Endothelial cell (in vitro differentiated cells): ENCODE measurements around the gene CALM3. TPM values are rescaled to one million over a fixed set of nuclear protein-coding genes. Genes with fewer than 3 reads are reported as not detected.

ENCODE experiments used
- DNase-seq: peaks from one replicate; pipeline ENCODE4 v3.0.0; 2021; ENCODE audit warnings: low spot score
- H3K27ac Mint-ChIP-seq: one replicate; pipeline ENCODE4 v1.8.0; 2021; ENCODE audit warnings: mixed read lengths, inconsistent platforms; ENCODE audit not compliant: unreplicated experiment
- H3K27me3 Mint-ChIP-seq: one replicate; pipeline ENCODE4 v1.8.0; 2021; ENCODE audit warnings: mild to moderate bottlenecking, moderate library complexity, mixed read lengths, inconsistent platforms; ENCODE audit not compliant: unreplicated experiment
- H3K36me3 Mint-ChIP-seq: one replicate; pipeline ENCODE4 v1.8.0; 2021; ENCODE audit warnings: mild to moderate bottlenecking, low read depth, mixed read lengths, inconsistent platforms; ENCODE audit not compliant: unreplicated experiment
- H3K4me1 Mint-ChIP-seq: one replicate; pipeline ENCODE4 v1.8.0; 2021; ENCODE audit warnings: mild to moderate bottlenecking, mixed read lengths, inconsistent platforms; ENCODE audit not compliant: unreplicated experiment
- H3K4me3 Mint-ChIP-seq: one replicate; pipeline ENCODE4 v1.8.0; 2021; ENCODE audit warnings: mild to moderate bottlenecking, mixed read lengths, inconsistent platforms; ENCODE audit not compliant: unreplicated experiment
- H3K9me3 Mint-ChIP-seq: one replicate; pipeline ENCODE4 v1.8.0; 2021; ENCODE audit warnings: mixed read lengths, inconsistent platforms; ENCODE audit not compliant: unreplicated experiment
- total RNA-seq: library from RNA; stranded (reverse); fragmentation: NEBNext Ultra II Directional; extraction: Animal tissue kit (Norgen Biotek cat#: 25700); gene quantifications from one replicate; pipeline ENCODE4 v1.2.1, GENCODE V29; 2021; ENCODE audit not compliant: unreplicated experiment
- TF ChIP-seq, protein P1 (sequence below): fragments of 200-600 bp; sonication (generic); IDR thresholded peaks from one replicate; pipeline ENCODE4 v1.5.0; 2021; ENCODE audit warnings: antibody characterized with exemption; ENCODE audit not compliant: unreplicated experiment

Gene CALM3
- total RNA-seq, 1 donor from 2014 or later = 564 TPM

DNA sequence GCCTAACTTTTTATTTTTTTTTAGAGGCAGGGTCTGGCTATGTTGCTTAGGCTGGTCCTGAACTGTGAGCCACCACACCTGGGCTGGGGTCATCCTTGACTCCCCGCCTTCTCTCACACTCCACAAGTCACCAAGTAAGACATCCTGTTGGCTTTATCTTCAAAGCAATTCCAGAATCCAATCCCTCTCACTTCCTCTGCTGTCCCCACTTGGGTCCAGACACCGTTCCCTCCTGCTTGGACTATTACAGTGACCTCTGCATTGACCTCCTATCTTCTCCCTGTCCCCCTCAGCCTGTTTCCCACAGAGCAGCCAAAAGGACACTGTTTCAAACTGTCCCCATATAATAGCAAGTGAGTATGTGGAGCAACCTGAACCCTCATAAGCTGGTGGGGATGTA lies 39.5 kb downstream of the CALM3 start:
- DNase-seq = no peak
- no peaks in the 10 kb centered on the region for H3K9me3 Mint-ChIP-seq
- H3K36me3 Mint-ChIP-seq = no peaks in the 10 kb centered on the region
- peaks cover 4% of the 10 kb centered on the region for H3K27me3 Mint-ChIP-seq
- no peak overlapping the region for H3K27ac Mint-ChIP-seq
- H3K4me3 Mint-ChIP-seq = no peak overlapping the region
- peaks cover 6% of the 10 kb centered on the region for H3K4me1 Mint-ChIP-seq
- TF ChIP-seq, protein P1, sequence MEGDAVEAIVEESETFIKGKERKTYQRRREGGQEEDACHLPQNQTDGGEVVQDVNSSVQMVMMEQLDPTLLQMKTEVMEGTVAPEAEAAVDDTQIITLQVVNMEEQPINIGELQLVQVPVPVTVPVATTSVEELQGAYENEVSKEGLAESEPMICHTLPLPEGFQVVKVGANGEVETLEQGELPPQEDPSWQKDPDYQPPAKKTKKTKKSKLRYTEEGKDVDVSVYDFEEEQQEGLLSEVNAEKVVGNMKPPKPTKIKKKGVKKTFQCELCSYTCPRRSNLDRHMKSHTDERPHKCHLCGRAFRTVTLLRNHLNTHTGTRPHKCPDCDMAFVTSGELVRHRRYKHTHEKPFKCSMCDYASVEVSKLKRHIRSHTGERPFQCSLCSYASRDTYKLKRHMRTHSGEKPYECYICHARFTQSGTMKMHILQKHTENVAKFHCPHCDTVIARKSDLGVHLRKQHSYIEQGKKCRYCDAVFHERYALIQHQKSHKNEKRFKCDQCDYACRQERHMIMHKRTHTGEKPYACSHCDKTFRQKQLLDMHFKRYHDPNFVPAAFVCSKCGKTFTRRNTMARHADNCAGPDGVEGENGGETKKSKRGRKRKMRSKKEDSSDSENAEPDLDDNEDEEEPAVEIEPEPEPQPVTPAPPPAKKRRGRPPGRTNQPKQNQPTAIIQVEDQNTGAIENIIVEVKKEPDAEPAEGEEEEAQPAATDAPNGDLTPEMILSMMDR = no peak

DNA sequence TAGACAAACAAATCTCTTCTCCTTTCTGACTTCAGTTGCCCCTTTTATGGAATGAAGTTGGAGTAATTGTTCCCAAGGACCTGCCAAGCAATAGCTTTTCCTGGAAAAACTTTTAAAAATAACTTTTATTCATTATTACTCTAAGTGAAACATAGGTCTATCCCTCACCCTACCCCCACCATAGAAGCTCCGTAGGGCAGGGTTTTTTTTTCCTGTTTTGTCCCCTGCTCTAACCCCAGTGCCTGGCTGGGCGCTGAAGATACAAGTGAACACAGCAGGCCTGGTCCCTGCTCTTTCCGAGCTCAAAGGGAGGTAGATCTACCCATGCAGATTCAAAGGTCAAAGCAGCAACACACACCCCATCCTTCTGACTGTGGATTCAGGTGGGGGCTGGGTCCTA lies 43.6 kb downstream of the CALM3 start:
- H3K4me3 Mint-ChIP-seq = no peak overlapping the region
- H3K27me3 Mint-ChIP-seq = peaks cover 16% of the 10 kb centered on the region
- TF ChIP-seq, protein P1 = no peak
- no peaks in the 10 kb centered on the region for H3K9me3 Mint-ChIP-seq
- H3K27ac Mint-ChIP-seq = no peak overlapping the region
- H3K36me3 Mint-ChIP-seq = peaks cover 8% of the 10 kb centered on the region
- no peak for DNase-seq
- peaks cover 11% of the 10 kb centered on the region for H3K4me1 Mint-ChIP-seq

DNA sequence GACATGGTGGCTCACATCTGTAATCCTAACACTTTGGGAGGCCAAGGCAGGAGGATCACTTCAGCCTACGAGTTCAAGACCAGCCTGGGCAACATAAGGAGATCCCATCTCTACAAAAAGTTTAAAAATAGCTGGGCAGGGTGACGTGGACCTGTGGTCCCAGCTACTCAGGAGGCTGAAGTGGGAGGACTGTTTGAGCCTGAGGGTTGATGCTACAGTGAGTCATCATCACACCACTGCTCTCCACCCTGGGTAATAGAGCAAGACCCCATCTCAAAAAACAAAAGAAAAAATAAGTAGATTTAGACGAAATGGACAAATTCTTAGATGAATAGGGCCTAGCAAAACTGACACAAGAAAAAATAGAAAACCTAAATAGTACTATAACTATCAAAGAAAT lies 45.3 kb downstream of the CALM3 start:
- TF ChIP-seq, protein P1 = no peak
- peaks cover 7% of the 10 kb centered on the region for H3K4me1 Mint-ChIP-seq
- no peak overlapping the region for H3K4me3 Mint-ChIP-seq
- peaks cover 23% of the 10 kb centered on the region for H3K27me3 Mint-ChIP-seq
- no peak overlapping the region for H3K27ac Mint-ChIP-seq
- H3K9me3 Mint-ChIP-seq = peaks cover 5% of the 10 kb centered on the region
- H3K36me3 Mint-ChIP-seq = peaks cover 12% of the 10 kb centered on the region
- no peak for DNase-seq

GRCh38 chr19:46648060-46648960 lies 47.2 kb downstream of the CALM3 start:
- Mint-ChIP-seq H3K27me3 (peaks cover 25% of the 10 kb centered on the region), H3K9me3 (peaks cover 5% of the 10 kb centered on the region), H3K4me1 (peaks cover 7% of the 10 kb centered on the region), H3K4me3 (peak overlapping the region; percentile 69), H3K36me3 (peaks cover 12% of the 10 kb centered on the region), H3K27ac (peak overlapping the region; percentile 42)
- no peak for DNase-seq
- TF ChIP-seq, protein P1 = no peak
